B cell (primary cell): ENCODE data around the gene KLHL10. TPM values are rescaled to one million over a fixed set of nuclear protein-coding genes. Genes with fewer than 3 reads are reported as not detected.

ENCODE experiments used
- ATAC-seq: fragments of 200-7000 bp; cut with Tn5 transposase; one replicate; pipeline ENCODE4 v1.10.0; 2021; ENCODE audit warnings: low read depth, mild to moderate bottlenecking, moderate number of reproducible peaks, moderate library complexity
- CTCF ChIA-PET: fragments of 350-600 bp; sonication (Branson Sonifier 250); formaldehyde crosslinking; loops from one replicate; lab custom pipeline; 2021; ENCODE audit warnings: antibody characterized with exemption, inconsistent platforms; lab: Charles Lee
- POLR2A ChIA-PET: fragments of 350-600 bp; sonication (Branson Sonifier 250); formaldehyde crosslinking; loops from one replicate; lab custom pipeline; 2021; ENCODE audit warnings: antibody characterized with exemption; lab: Charles Lee
- DNase-seq: peaks from one replicate; pipeline ENCODE4 v3.0.0; 2013
- H2AFZ ChIP-seq: 2 replicates; pipeline ENCODE4 v1.6.1; 2012; ENCODE audit warnings: mild to moderate bottlenecking, low read depth, low read length; ENCODE audit not compliant: insufficient read depth, poor library complexity, severe bottlenecking
- H3K27ac ChIP-seq, 2 donors: 1 replicate in 1 of 2; 2 replicates in 1 of 2; pipeline ENCODE4 v1.5.1; 2012 to 2013; ENCODE audit warnings: low read length in 2 of 2, mild to moderate bottlenecking in 2 of 2, moderate library complexity in 1 of 2
- H3K27me3 ChIP-seq, 4 experiments: fragments of 200-600 bp in 1 of 4; sonication (generic) in 1 of 4; replicated peaks in 1 of 4; 1 replicate in 2 of 4; 2 replicates in 2 of 4; pipeline versions ENCODE4 v1.6.1 to v1.7.0; 2013 to 2016; ENCODE audit warnings: low read length in 3 of 4, mild to moderate bottlenecking in 2 of 4, mixed read lengths in 1 of 4, moderate library complexity in 1 of 4; ENCODE audit not compliant: insufficient read depth in 4 of 4, control insufficient read depth in 3 of 4; ENCODE audit errors: control extremely low read depth in 1 of 4
- H3K36me3 ChIP-seq, 2 experiments: replicated peaks in 1 of 2; 1 replicate in 1 of 2; 2 replicates in 1 of 2; pipeline versions ENCODE4 v1.6.1 to v1.7.1; 2013; ENCODE audit warnings: low read length in 1 of 2; ENCODE audit not compliant: insufficient read depth in 2 of 2, control insufficient read depth in 1 of 2; ENCODE audit errors: control extremely low read depth in 1 of 2, extremely low read depth in 1 of 2
- H3K4me1 ChIP-seq, 2 donors: fragments of 200-600 bp in 1 of 2; sonication (generic) in 1 of 2; 1 replicate in 1 of 2; 2 replicates in 1 of 2; pipeline versions ENCODE4 v1.5.1 to v1.6.1; 2013 to 2017; ENCODE audit warnings: low read length in 2 of 2; ENCODE audit not compliant: control insufficient read depth in 2 of 2, insufficient read depth in 2 of 2
- H3K4me2 ChIP-seq: replicated peaks from 2 replicates; pipeline ENCODE3; 2012; ENCODE audit warnings: mild to moderate bottlenecking, low read depth, low read length; ENCODE audit not compliant: poor library complexity, severe bottlenecking
- H3K4me3 ChIP-seq, 5 experiments: fragments of 200-600 bp in 1 of 5; sonication (generic) in 1 of 5; 1 replicate in 3 of 5; 2 replicates in 2 of 5; pipeline versions ENCODE4 v1.5.1 to v1.7.0; 2011 to 2016; ENCODE audit warnings: low read length in 4 of 5, mild to moderate bottlenecking in 4 of 5, low read depth in 2 of 5, control low read depth in 1 of 5, moderate library complexity in 1 of 5; ENCODE audit not compliant: insufficient read depth in 1 of 5; ENCODE audit errors: control extremely low read depth in 1 of 5, extremely low read depth in 1 of 5
- H3K79me2 ChIP-seq: fragments of 200-600 bp; sonication (generic); one replicate; pipeline ENCODE4 v1.6.0; 2016; ENCODE audit warnings: low read length; ENCODE audit not compliant: control insufficient read depth, insufficient read depth
- H3K9ac ChIP-seq: fragments of 200-600 bp; sonication (generic); 2 replicates; pipeline ENCODE4 v1.6.1; 2017; ENCODE audit warnings: mild to moderate bottlenecking, low read length, moderate library complexity
- H3K9me3 ChIP-seq, 3 donors: one replicate each; pipeline versions ENCODE4 v1.6.1 to v1.7.1; 2013; ENCODE audit warnings: low read length in 2 of 3; ENCODE audit not compliant: control insufficient read depth in 2 of 3, insufficient read depth in 1 of 3; ENCODE audit errors: control extremely low read depth in 1 of 3
- H4K20me1 ChIP-seq: 2 replicates; pipeline ENCODE4 v1.6.0; 2012; ENCODE audit warnings: mild to moderate bottlenecking, low read length; ENCODE audit not compliant: insufficient read depth, control insufficient read depth, poor library complexity, severe bottlenecking
- H3K27ac Mint-ChIP-seq: one replicate; pipeline ENCODE4 v1.8.0; 2021; ENCODE audit warnings: mixed read lengths
- H3K27me3 Mint-ChIP-seq: one replicate; pipeline ENCODE4 v1.8.0; 2021; ENCODE audit warnings: mixed read lengths
- H3K4me1 Mint-ChIP-seq: one replicate; pipeline ENCODE4 v1.8.0; 2021; ENCODE audit warnings: mixed read lengths
- H3K4me3 Mint-ChIP-seq: one replicate; pipeline ENCODE4 v1.8.0; 2021; ENCODE audit warnings: mixed read lengths
- H3K9me3 Mint-ChIP-seq: one replicate; pipeline ENCODE4 v1.8.0; 2022; ENCODE audit warnings: mixed read lengths; ENCODE audit not compliant: insufficient read depth
- CTCF ChIP-seq: fragments of 200-600 bp; IDR thresholded peaks from one replicate; pipeline ENCODE4 v1.8.0; 2022; ENCODE audit warnings: antibody characterized with exemption, mild to moderate bottlenecking
- EZH2 ChIP-seq: IDR thresholded peaks from 2 replicates; pipeline ENCODE4 v1.6.1; 2012; ENCODE audit warnings: borderline replicate concordance, low read depth, mild to moderate bottlenecking, moderate library complexity, low read length; ENCODE audit not compliant: insufficient read depth, poor library complexity, severe bottlenecking
- WGBS: methylation state at CpG from one replicate; pipeline ENCODE4 v1.1.5; 2013; ENCODE audit warnings: missing lambda C conversion rate; ENCODE audit not compliant: insufficient coverage; 5-methylcytosine and 5-hydroxymethylcytosine counted together
- intact Hi-C: fragments of 100-400 bp; cut with micrococcal nuclease; formaldehyde crosslinking; loops from one replicate; pipeline ENCODE4 v1.10.0; 2022
- polyA plus RNA-seq: library from polyadenylated mRNA; depleted of rRNA; stranded (reverse); fragments of >200 nt; gene quantifications from 2 replicates; pipeline ENCODE4 v1.2.3, GENCODE V29; 2012
- total RNA-seq, 2 donors: library from RNA; stranded (reverse); fragments of 120-200 nt in 1 of 2; gene quantifications; 1 replicate in 1 of 2; 2 replicates in 1 of 2; pipeline versions ENCODE4 v1.2.3 to v1.2.4, GENCODE V29; 2013 to 2022

The KLHL10 gene
- total and polyA plus RNA-seq, 2 donors (not counting 1 experiment from before 2014, with no cell fraction given): 0.12 to 0.37 TPM

GRCh38 chr17:41885733-41886132 lies 48.1 kb downstream of the KLHL10 start:
- no peaks in the 10 kb centered on the region for H3K9me3 ChIP-seq
- ChIA-PET CTCF (interaction anchor here (0.8 kb wide), 1 partner anchor 51 kb away, joined by 3 read pairs; no protein-coding TSS in a partner anchor), POLR2A (no interaction called here)
- H3K27me3 ChIP-seq: no peaks in the 10 kb centered on the region
- Mint-ChIP-seq H3K9me3 (no peaks in the 10 kb centered on the region), H3K4me1 (peaks cover 3% of the 10 kb centered on the region), H3K27ac (no peak overlapping the region), H3K4me3 (no peak overlapping the region), H3K27me3 (no peaks in the 10 kb centered on the region)
- H3K27ac ChIP-seq: no peak overlapping the region
- H4K20me1 ChIP-seq: no peaks in the 10 kb centered on the region
- no peak overlapping the region for H3K4me2 ChIP-seq
- H3K4me3 ChIP-seq: no peak overlapping the region
- H3K36me3 ChIP-seq: peaks cover 7 to 66% of the 10 kb centered on the region in 2 experiments
- H3K9ac ChIP-seq: no peak overlapping the region
- ATAC-seq (no peak), DNase-seq (no peak)
- H2AFZ ChIP-seq: no peak overlapping the region
- no peaks in the 10 kb centered on the region for H3K4me1 ChIP-seq
- WGBS: 97% methylated on average over 5 of the region's 6 CpGs
- intact Hi-C loops: loop anchor here (1.0 kb wide), 2 partner anchors 84 to 147 kb away; no protein-coding TSS in a partner anchor
- no peaks in the 10 kb centered on the region for H3K79me2 ChIP-seq
- TF ChIP-seq CTCF (no peak), EZH2 (no peak)

GRCh38 chr17:41888332-41888965 lies 50.8 kb downstream of the KLHL10 start:
- no peak for DNase-seq
- Histone ChIP-seq H2AFZ (no peak overlapping the region), H3K9ac (no peak overlapping the region), H3K4me1 (no peaks in the 10 kb centered on the region), H3K9me3 (no peaks in the 10 kb centered on the region), H3K36me3 (peaks cover 7 to 80% of the 10 kb centered on the region in 2 experiments), H3K79me2 (no peaks in the 10 kb centered on the region), H3K27ac (no peak overlapping the region), H4K20me1 (no peaks in the 10 kb centered on the region), H3K4me2 (no peak overlapping the region), H3K4me3 (no peak overlapping the region), H3K27me3 (no peaks in the 10 kb centered on the region)
- 100% methylated on average over 4 of the region's 6 CpGs for WGBS
- Mint-ChIP-seq H3K27me3 (no peaks in the 10 kb centered on the region), H3K4me3 (no peak overlapping the region), H3K27ac (no peak overlapping the region), H3K9me3 (no peaks in the 10 kb centered on the region), H3K4me1 (no peaks in the 10 kb centered on the region)
- ChIA-PET CTCF (interaction anchor here (0.6 kb wide), 1 partner anchor 541 kb away, joined by 3 read pairs; no protein-coding TSS in a partner anchor), POLR2A (no interaction called here)
- TF ChIP-seq EZH2 (no peak), CTCF (no peak)
- ATAC-seq: no peak
- intact Hi-C loops: no loop called here
